HEK293T (cell line): Measurements from ENCODE around the gene KIF12.

Source experiments
- CTCF ChIA-PET: fragments of 350-600 bp; formaldehyde crosslinking; extraction: SDS; loops from one replicate; lab custom pipeline; 2021; ENCODE audit warnings: antibody characterized with exemption, inconsistent platforms; lab: Yijun Ruan, JAX
- POLR2A ChIA-PET: fragments of 350-600 bp; formaldehyde crosslinking; extraction: SDS; loops from one replicate; lab custom pipeline; 2020; ENCODE audit warnings: antibody characterized with exemption, inconsistent platforms; lab: Yijun Ruan, JAX
- DNase-seq: peaks from one replicate; pipeline ENCODE4 v3.0.0; 2012; ENCODE audit warnings: mixed read lengths; ENCODE audit errors: extremely low spot score
- ARNT ChIP-seq: fragments of 450-650 bp; IDR thresholded peaks from 2 replicates; pipeline ENCODE4 v1.6.1; 2017; ENCODE audit warnings: mild to moderate bottlenecking
- BHLHE40 ChIP-seq: fragments of 450-650 bp; IDR thresholded peaks from 2 replicates; pipeline ENCODE4 v1.6.1; 2016; ENCODE audit warnings: mild to moderate bottlenecking, moderate library complexity, borderline replicate concordance
- CTBP1 ChIP-seq: fragments of 450-650 bp; IDR thresholded peaks from 2 replicates; pipeline ENCODE4 v1.6.1; 2016; ENCODE audit warnings: borderline replicate concordance
- ELF4 ChIP-seq: fragments of 450-650 bp; IDR thresholded peaks from 2 replicates; pipeline ENCODE4 v1.6.1; 2017; ENCODE audit warnings: antibody characterized with exemption
- FOXA1 ChIP-seq: fragments of 450-650 bp; IDR thresholded peaks from 2 replicates; pipeline ENCODE4 v1.6.1; 2016; ENCODE audit warnings: mild to moderate bottlenecking
- FOXK2 ChIP-seq: fragments of 450-650 bp; IDR thresholded peaks from 2 replicates; pipeline ENCODE4 v1.6.1; 2016; ENCODE audit warnings: mild to moderate bottlenecking
- FOXM1 ChIP-seq: fragments of 450-650 bp; IDR thresholded peaks from 2 replicates; pipeline ENCODE4 v1.6.1; 2017; ENCODE audit warnings: mild to moderate bottlenecking, borderline replicate concordance
- HDGF ChIP-seq: fragments of 450-650 bp; IDR thresholded peaks from 2 replicates; pipeline ENCODE4 v1.6.1; 2017; ENCODE audit warnings: antibody characterized with exemption, borderline replicate concordance
- L3MBTL2 ChIP-seq: fragments of 450-650 bp; conservative IDR thresholded peaks from 2 replicates; pipeline ENCODE4 v1.6.1; 2016; ENCODE audit warnings: mild to moderate bottlenecking
- LEF1 ChIP-seq: fragments of 450-650 bp; IDR thresholded peaks from 2 replicates; pipeline ENCODE4 v1.6.1; 2017; ENCODE audit warnings: mild to moderate bottlenecking, borderline replicate concordance
- NFRKB ChIP-seq: fragments of 450-650 bp; IDR thresholded peaks from 2 replicates; pipeline ENCODE4 v1.6.1; 2016; ENCODE audit warnings: mild to moderate bottlenecking, moderate library complexity
- PKNOX1 ChIP-seq: fragments of 450-650 bp; IDR thresholded peaks from 2 replicates; pipeline ENCODE4 v1.6.1; 2016
- SP1 ChIP-seq: fragments of 450-650 bp; IDR thresholded peaks from 2 replicates; pipeline ENCODE4 v1.6.1; 2017
- SUZ12 ChIP-seq: fragments of 450-650 bp; IDR thresholded peaks from 2 replicates; pipeline ENCODE4 v1.6.1; 2016; ENCODE audit warnings: mild to moderate bottlenecking
- TARDBP ChIP-seq: fragments of 450-650 bp; IDR thresholded peaks from 2 replicates; pipeline ENCODE4 v1.6.1; 2016
- ZNF384 ChIP-seq: fragments of 450-650 bp; IDR thresholded peaks from 2 replicates; pipeline ENCODE4 v1.6.1; 2016

The KIF12 gene

GRCh38 chr9:114098021-114098935 is 814 bp downstream of the KIF12 start:
- TF ChIP-seq FOXK2, result no peak
- POLR2A ChIA-PET, result no interaction called here
- CTCF ChIA-PET, result interaction anchor here (1.0 to 1.7 kb wide), 4 partner anchors 10 to 193 kb away, joined by 3 to 8 read pairs (median 5); no protein-coding TSS in a partner anchor
- DNase-seq, result peak; percentile 91

GRCh38 chr9:114097613-114098020 is 1.5 kb downstream of the KIF12 start:
- TF ChIP-seq CTBP1, result no peak
- TF ChIP-seq NFRKB, result no peak
- TF ChIP-seq LEF1, result no peak
- no peak for TF ChIP-seq ELF4
- no peak for TF ChIP-seq L3MBTL2
- TF ChIP-seq FOXA1, result no peak
- TF ChIP-seq FOXK2, result no peak
- TF ChIP-seq ARNT, result no peak
- TF ChIP-seq BHLHE40, result no peak
- no peak for TF ChIP-seq PKNOX1
- CTCF ChIA-PET, result interaction anchor here (1.0 kb wide), 1 partner anchor 193 kb away, joined by 3 read pairs; no protein-coding TSS in a partner anchor
- POLR2A ChIA-PET, result no interaction called here
- no peak for DNase-seq

GRCh38 chr9:114096866-114097612 is 2.1 kb downstream of the KIF12 start:
- POLR2A ChIA-PET, result no interaction called here
- CTCF ChIA-PET, result interaction anchor here (0.6 to 1.0 kb wide), 2 partner anchors 13 to 194 kb away, joined by 3 read pairs; no protein-coding TSS in a partner anchor
- TF ChIP-seq SP1 (no peak), NFRKB (no peak), CTBP1 (no peak), ELF4 (no peak), L3MBTL2 (no peak), LEF1 (no peak), ZNF384 (no peak), ARNT (no peak), HDGF (no peak), TARDBP (no peak), PKNOX1 (no peak), BHLHE40 (no peak), FOXK2 (no peak), FOXA1 (no peak), FOXM1 (no peak), SUZ12 (no peak)
- no peak for DNase-seq

GRCh38 chr9:114096041-114096511 is 3.0 kb downstream of the KIF12 start:
- DNase-seq, result peak; percentile 35
- ChIA-PET CTCF (interaction anchor here (0.6 to 2.6 kb wide), 5 partner anchors 8 to 209 kb away, joined by 3 to 13 read pairs (median 3); no protein-coding TSS in a partner anchor), POLR2A (no interaction called here)
- TF ChIP-seq L3MBTL2 (no peak), HDGF (no peak), SUZ12 (no peak), ELF4 (no peak), NFRKB (no peak), SP1 (no peak)

- no peak for DNase-seq
- ChIA-PET POLR2A (no interaction called here), CTCF (interaction anchor here (1.6 to 2.6 kb wide), 2 partner anchors 13 to 210 kb away, joined by 3 to 13 read pairs; no protein-coding TSS in a partner anchor)
- TF ChIP-seq HDGF (no peak), NFRKB (no peak)
These were observed 4.1 kb downstream of the KIF12 start for GRCh38 chr9:114094971-114095370.

GRCh38 chr9:114093761-114094505 is 5.2 kb downstream of the KIF12 start:
- POLR2A ChIA-PET, result no interaction called here
- CTCF ChIA-PET, result interaction anchor here (1.1 to 2.6 kb wide), 4 partner anchors 11 to 19 kb away, joined by 3 to 13 read pairs (median 4); no protein-coding TSS in a partner anchor
- TF ChIP-seq SP1 (no peak), CTBP1 (no peak), ELF4 (no peak), BHLHE40 (no peak), LEF1 (no peak), L3MBTL2 (no peak), FOXA1 (no peak), NFRKB (no peak), ZNF384 (no peak), FOXM1 (no peak), TARDBP (no peak)
- no peak for DNase-seq
